Vagina (tissue), 2 donors: ENCODE measurements around the gene CDCA3.

Source experiments
- CTCF ChIP-seq, 3 experiments: fragments of 450-650 bp in 2 of 3; fragments of 200-600 bp in 1 of 3; sonication (generic) in 1 of 3; IDR thresholded peaks; one replicate each; pipeline ENCODE4 v1.5.1; 2017 to 2019; ENCODE audit warnings: antibody characterized with exemption in 3 of 3, mild to moderate bottlenecking in 2 of 3, moderate library complexity in 2 of 3
- POLR2A ChIP-seq, 2 donors: fragments of 450-650 bp; IDR thresholded peaks; one replicate each; pipeline ENCODE4 v1.6.1; 2017; ENCODE audit warnings: antibody characterized with exemption in 2 of 2, mild to moderate bottlenecking in 2 of 2, moderate library complexity in 2 of 2
- POLR2AphosphoS5 ChIP-seq, 2 donors: sonication (generic); formaldehyde crosslinking; IDR thresholded peaks; one replicate each; pipeline ENCODE4 v1.9.0; 2017; ENCODE audit warnings: antibody characterized with exemption in 2 of 2, mild to moderate bottlenecking in 2 of 2, low read depth in 1 of 2; ENCODE audit not compliant: insufficient read depth in 1 of 2

GRCh38 chr12:6826125-6826733, 24.9 kb downstream of the CDCA3 start:
- TF ChIP-seq CTCF (IDR thresholded peaks at IDR 0.05) (no peak), POLR2AphosphoS5 (IDR thresholded peaks at IDR 0.05; ENCODE audit: insufficient read depth in 1 of 2, low read depth in 1 of 2) (no peak), POLR2A (IDR thresholded peaks at IDR 0.05) (no peak)
